SK-N-SH (cell line): Measurements from ENCODE around the gene BHLHA9. TPM values are rescaled to one million over a fixed set of nuclear protein-coding genes. Genes with fewer than 3 reads are reported as not detected.

Experiments used
- CTCF ChIA-PET: fragments of 300-600, 350-600 bp; formaldehyde crosslinking; extraction: SDS; loops from one replicate; lab custom pipeline; 2021; lab: Yijun Ruan, JAX
- POLR2A ChIA-PET: fragments of 350-600 bp; sonication (Branson Sonifier 250); formaldehyde crosslinking; extraction: SDS; loops from one replicate; lab custom pipeline; 2020; ENCODE audit warnings: antibody characterized with exemption, inconsistent platforms; lab: Yijun Ruan, JAX
- DNase-seq: peaks from one replicate; pipeline ENCODE4 v3.0.0; 2012
- H2AFZ ChIP-seq: fragments of 200-600 bp; sonication (generic); 2 replicates; pipeline ENCODE4 v1.8.1; 2016; ENCODE audit warnings: antibody characterized with exemption, mild to moderate bottlenecking, low read depth
- H3F3A ChIP-seq: fragments of 200-600 bp; sonication (generic); replicated peaks from 2 replicates; pipeline ENCODE3; 2016; ENCODE audit warnings: antibody characterized with exemption, mild to moderate bottlenecking; ENCODE audit not compliant: insufficient read depth
- H3K27ac ChIP-seq, 2 experiments: fragments of 200-500 bp in 1 of 2; fragments of 200-600 bp in 1 of 2; sonication (Bioruptor generic) in 1 of 2; sonication (generic), shearing (Covaris generic) in 1 of 2; 2 replicates each; pipeline versions ENCODE4 v1.5.1 to v1.6.1; 2014 to 2016; ENCODE audit warnings: low read depth in 2 of 2, inconsistent platforms in 1 of 2, low read length in 1 of 2, mild to moderate bottlenecking in 1 of 2, mixed read lengths in 1 of 2
- H3K27me3 ChIP-seq: fragments of 200-600 bp; sonication (generic), shearing (Covaris generic); 2 replicates; pipeline ENCODE4 v1.6.1; 2016; ENCODE audit warnings: mixed run types; ENCODE audit not compliant: insufficient read depth
- H3K36me3 ChIP-seq, 2 experiments: fragments of 200-500 bp in 1 of 2; fragments of 200-600 bp in 1 of 2; sonication (Bioruptor generic) in 1 of 2; sonication (generic) in 1 of 2; replicated peaks in 1 of 2; 2 replicates each; pipeline versions ENCODE3 to v1.5.1; 2014 to 2016; ENCODE audit warnings: low read length in 1 of 2, mild to moderate bottlenecking in 1 of 2; ENCODE audit not compliant: insufficient read depth in 2 of 2, control insufficient read depth in 1 of 2
- H3K4me1 ChIP-seq, 2 experiments: fragments of 200-500 bp in 1 of 2; fragments of 200-600 bp in 1 of 2; sonication (Bioruptor generic) in 1 of 2; sonication (generic), shearing (Covaris generic) in 1 of 2; 2 replicates each; pipeline versions ENCODE4 v1.5.1 to v1.6.1; 2014 to 2016; ENCODE audit warnings: low read depth in 1 of 2, low read length in 1 of 2, mixed run types in 1 of 2; ENCODE audit not compliant: insufficient read depth in 2 of 2, control insufficient read depth in 1 of 2
- H3K4me2 ChIP-seq: fragments of 200-600 bp; sonication (generic), shearing (Covaris generic); 2 replicates; pipeline ENCODE4 v1.6.1; 2017; ENCODE audit warnings: mixed run types
- H3K4me3 ChIP-seq, 2 experiments: fragments of 200-500 bp in 1 of 2; fragments of 200-600 bp in 1 of 2; sonication (Bioruptor generic) in 1 of 2; sonication (generic), shearing (Covaris generic) in 1 of 2; 2 replicates each; pipeline versions ENCODE4 v1.5.1 to v1.8.1; 2014 to 2016; ENCODE audit warnings: low read depth in 2 of 2, inconsistent platforms in 1 of 2, low read length in 1 of 2, mild to moderate bottlenecking in 1 of 2, mixed read lengths in 1 of 2, moderate library complexity in 1 of 2
- H3K79me2 ChIP-seq: fragments of 200-600 bp; sonication (generic); 2 replicates; pipeline ENCODE4 v1.8.1; 2017; ENCODE audit warnings: mild to moderate bottlenecking; ENCODE audit not compliant: insufficient read depth
- H3K9ac ChIP-seq: fragments of 200-600 bp; sonication (generic); 2 replicates; pipeline ENCODE4 v1.6.1; 2017; ENCODE audit warnings: mixed run types
- H3K9me2 ChIP-seq: fragments of 200-600 bp; sonication (generic); 2 replicates; pipeline ENCODE4 v1.6.1; 2017; ENCODE audit warnings: mixed run types
- H3K9me3 ChIP-seq: fragments of 200-600 bp; sonication (generic); 2 replicates; pipeline ENCODE4 v1.6.1; 2017; ENCODE audit warnings: mixed run types, mild to moderate bottlenecking, moderate library complexity
- H4K20me1 ChIP-seq: fragments of 200-600 bp; sonication (generic); 2 replicates; pipeline ENCODE4 v1.6.1; 2017; ENCODE audit warnings: mild to moderate bottlenecking, mixed run types; ENCODE audit not compliant: insufficient read depth
- CHD2 ChIP-seq: fragments of 150-350 bp; IDR thresholded peaks from 2 replicates; pipeline ENCODE4 v1.6.1; 2018; ENCODE audit warnings: low read length; ENCODE audit not compliant: partially characterized antibody
- CTCF ChIP-seq: fragments of 200-600 bp; sonication (generic); IDR thresholded peaks from 2 replicates; pipeline ENCODE4 v1.6.1; 2017; ENCODE audit warnings: antibody characterized with exemption, mild to moderate bottlenecking, moderate library complexity
- ELF1 ChIP-seq: IDR thresholded peaks from 2 replicates; pipeline ENCODE4 v1.4.0; 2012
- FOSL2 ChIP-seq: IDR thresholded peaks from 2 replicates; pipeline ENCODE4 v1.4.0; 2012; ENCODE audit warnings: low read depth, mild to moderate bottlenecking, moderate library complexity, borderline replicate concordance
- FOXM1 ChIP-seq: IDR thresholded peaks from 2 replicates; pipeline ENCODE4 v1.4.0; 2012; ENCODE audit warnings: low read depth, mild to moderate bottlenecking
- GABPA ChIP-seq: IDR thresholded peaks from 2 replicates; pipeline ENCODE4 v1.4.0; 2012; ENCODE audit warnings: low read depth, mild to moderate bottlenecking
- GATA2 ChIP-seq: sonication (generic); formaldehyde crosslinking; IDR thresholded peaks from 2 replicates; pipeline ENCODE4 v1.5.0; 2020; ENCODE audit warnings: mild to moderate bottlenecking, missing genetic modification reagents
- IRF3 ChIP-seq: fragments of 150-350 bp; IDR thresholded peaks from 2 replicates; pipeline ENCODE4 v1.6.1; 2016; ENCODE audit warnings: mild to moderate bottlenecking, low read depth, low read length
- MEF2A ChIP-seq: IDR thresholded peaks from 2 replicates; pipeline ENCODE4 v1.4.0; 2012; ENCODE audit warnings: low read depth, borderline replicate concordance
- NFIC ChIP-seq: IDR thresholded peaks from 2 replicates; pipeline ENCODE4 v1.4.0; 2012; ENCODE audit warnings: borderline replicate concordance
- NRF1 ChIP-seq: IDR thresholded peaks from 2 replicates; pipeline ENCODE4 v1.6.1; 2012; ENCODE audit warnings: low read depth, mild to moderate bottlenecking, low read length
- PBX3 ChIP-seq: IDR thresholded peaks from 2 replicates; pipeline ENCODE4; 2012
- POLR2AphosphoS5 ChIP-seq: IDR thresholded peaks from 2 replicates; pipeline ENCODE4 v1.6.1; 2012; ENCODE audit warnings: low read depth, low read length
- RAD21 ChIP-seq: IDR thresholded peaks from 2 replicates; pipeline ENCODE4 v1.6.1; 2012; ENCODE audit warnings: mild to moderate bottlenecking, low read length
- RXRA ChIP-seq: IDR thresholded peaks from 2 replicates; pipeline ENCODE4 v1.4.0; 2012; ENCODE audit warnings: low read depth, mild to moderate bottlenecking, borderline replicate concordance
- TCF12 ChIP-seq: IDR thresholded peaks from 2 replicates; pipeline ENCODE4 v1.4.0; 2012
- YY1 ChIP-seq: IDR thresholded peaks from 2 replicates; pipeline ENCODE4 v1.4.0; 2012; ENCODE audit warnings: low read depth, mild to moderate bottlenecking
- WGBS: methylation state at CpG from one replicate; pipeline ENCODE4 v1.1.6; 2017; ENCODE audit warnings: low lambda C conversion rate; 5-methylcytosine and 5-hydroxymethylcytosine counted together
- polyA plus RNA-seq, 3 experiments: library from polyadenylated mRNA; depleted of rRNA; stranded (reverse); fragments of >200 nt; gene quantifications; 2 replicates each; pipeline ENCODE4 v1.2.3, GENCODE V29; 2012
- TF ChIP-seq, protein P1 (sequence below): IDR thresholded peaks from 2 replicates; pipeline ENCODE4 v1.4.0; 2012; ENCODE audit warnings: low read depth
- TF ChIP-seq, protein P2 (sequence below): IDR thresholded peaks from 2 replicates; pipeline ENCODE4 v1.6.1; 2012; ENCODE audit warnings: mild to moderate bottlenecking, low read depth, low read length, moderate library complexity
- TF ChIP-seq, protein P3 (sequence below): IDR thresholded peaks from 2 replicates; pipeline ENCODE4 v1.4.0; 2012; ENCODE audit warnings: low read depth, borderline replicate concordance

The BHLHA9 gene
- polyA plus RNA-seq, 1 of the 3 experiments (the other 2 are of a cell fraction) = not detected

DNA sequence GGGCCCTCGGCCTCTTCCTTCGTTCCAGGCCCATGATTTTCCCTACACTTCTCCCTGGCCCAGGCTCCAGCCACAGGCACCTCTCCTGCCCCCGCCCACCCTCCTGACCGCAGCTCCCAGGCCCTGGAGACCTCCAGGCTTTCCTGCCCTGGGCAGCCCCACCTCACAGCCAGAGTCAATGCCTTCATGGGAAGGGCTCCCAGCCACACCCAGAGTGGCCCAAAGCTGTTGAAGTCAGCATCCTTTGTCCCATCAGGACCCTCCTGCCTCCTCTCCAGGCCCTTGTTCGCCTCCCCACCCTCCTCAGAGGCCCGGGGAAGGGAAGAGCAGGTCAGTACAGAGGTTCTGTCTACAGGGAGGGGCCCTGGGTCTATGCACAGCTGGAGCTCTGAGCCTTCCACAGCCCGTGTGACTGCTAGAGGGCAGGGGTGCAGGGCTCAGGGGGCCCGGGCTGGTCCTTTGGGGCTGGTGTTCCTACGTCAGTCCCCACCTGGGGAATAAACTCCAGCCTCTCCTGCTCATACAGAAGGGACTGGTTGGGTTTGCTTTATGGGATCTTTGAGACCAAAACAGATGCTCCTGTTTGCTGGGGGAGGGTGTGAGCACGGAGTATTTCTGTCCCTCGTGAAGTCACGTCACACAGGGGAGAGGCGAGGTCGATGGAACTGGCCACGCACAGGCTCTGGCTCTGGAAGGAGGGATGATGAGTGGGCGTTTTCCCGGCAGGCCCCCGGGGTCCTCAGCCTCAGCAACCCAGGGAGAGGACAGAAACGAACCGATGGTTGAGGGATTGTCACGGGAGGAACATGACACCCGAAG, 29.5 kb downstream of the BHLHA9 start:
- H3K9ac ChIP-seq = no peak overlapping the region
- no peaks in the 10 kb centered on the region for H3K9me2 ChIP-seq
- no peaks in the 10 kb centered on the region for H3F3A ChIP-seq
- H3K4me3 ChIP-seq = no peak overlapping the region
- H3K27me3 ChIP-seq = peaks cover 31% of the 10 kb centered on the region
- ChIA-PET CTCF (interaction anchor here (1.8 to 3.0 kb wide), 2 partner anchors 32 to 216 kb away, joined by 4 to 14 read pairs; partner anchors contain the start of gene INPP5K), POLR2A (no interaction called here)
- H3K4me1 ChIP-seq = no peaks in the 10 kb centered on the region; a peak in 1 of 4 replicates
- H3K36me3 ChIP-seq = no peaks in the 10 kb centered on the region
- H2AFZ ChIP-seq = no peak overlapping the region
- 48% methylated on average over 12 of the region's 22 CpGs for WGBS
- no peaks in the 10 kb centered on the region for H4K20me1 ChIP-seq
- no peak for DNase-seq
- no peaks in the 10 kb centered on the region for H3K79me2 ChIP-seq
- no peaks in the 10 kb centered on the region for H3K9me3 ChIP-seq
- H3K27ac ChIP-seq = no peak overlapping the region
- H3K4me2 ChIP-seq = no peak overlapping the region
- TF ChIP-seq, protein P1, sequence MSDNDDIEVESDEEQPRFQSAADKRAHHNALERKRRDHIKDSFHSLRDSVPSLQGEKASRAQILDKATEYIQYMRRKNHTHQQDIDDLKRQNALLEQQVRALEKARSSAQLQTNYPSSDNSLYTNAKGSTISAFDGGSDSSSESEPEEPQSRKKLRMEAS = no peak
- TF ChIP-seq POLR2AphosphoS5 (no peak), FOSL2 (no peak), IRF3 (no peak), CTCF (no peak), CHD2 (no peak), GATA2 (CRISPR knock-in tag) (no peak), PBX3 (no peak), YY1 (no peak), RXRA (no peak), MEF2A (no peak), NFIC (no peak), GABPA (no peak), RAD21 (no peak), FOXM1 (no peak), TCF12 (no peak), NRF1 (no peak), ELF1 (no peak)
- TF ChIP-seq, protein P2, sequence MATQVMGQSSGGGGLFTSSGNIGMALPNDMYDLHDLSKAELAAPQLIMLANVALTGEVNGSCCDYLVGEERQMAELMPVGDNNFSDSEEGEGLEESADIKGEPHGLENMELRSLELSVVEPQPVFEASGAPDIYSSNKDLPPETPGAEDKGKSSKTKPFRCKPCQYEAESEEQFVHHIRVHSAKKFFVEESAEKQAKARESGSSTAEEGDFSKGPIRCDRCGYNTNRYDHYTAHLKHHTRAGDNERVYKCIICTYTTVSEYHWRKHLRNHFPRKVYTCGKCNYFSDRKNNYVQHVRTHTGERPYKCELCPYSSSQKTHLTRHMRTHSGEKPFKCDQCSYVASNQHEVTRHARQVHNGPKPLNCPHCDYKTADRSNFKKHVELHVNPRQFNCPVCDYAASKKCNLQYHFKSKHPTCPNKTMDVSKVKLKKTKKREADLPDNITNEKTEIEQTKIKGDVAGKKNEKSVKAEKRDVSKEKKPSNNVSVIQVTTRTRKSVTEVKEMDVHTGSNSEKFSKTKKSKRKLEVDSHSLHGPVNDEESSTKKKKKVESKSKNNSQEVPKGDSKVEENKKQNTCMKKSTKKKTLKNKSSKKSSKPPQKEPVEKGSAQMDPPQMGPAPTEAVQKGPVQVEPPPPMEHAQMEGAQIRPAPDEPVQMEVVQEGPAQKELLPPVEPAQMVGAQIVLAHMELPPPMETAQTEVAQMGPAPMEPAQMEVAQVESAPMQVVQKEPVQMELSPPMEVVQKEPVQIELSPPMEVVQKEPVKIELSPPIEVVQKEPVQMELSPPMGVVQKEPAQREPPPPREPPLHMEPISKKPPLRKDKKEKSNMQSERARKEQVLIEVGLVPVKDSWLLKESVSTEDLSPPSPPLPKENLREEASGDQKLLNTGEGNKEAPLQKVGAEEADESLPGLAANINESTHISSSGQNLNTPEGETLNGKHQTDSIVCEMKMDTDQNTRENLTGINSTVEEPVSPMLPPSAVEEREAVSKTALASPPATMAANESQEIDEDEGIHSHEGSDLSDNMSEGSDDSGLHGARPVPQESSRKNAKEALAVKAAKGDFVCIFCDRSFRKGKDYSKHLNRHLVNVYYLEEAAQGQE = no peak
- TF ChIP-seq, protein P3, sequence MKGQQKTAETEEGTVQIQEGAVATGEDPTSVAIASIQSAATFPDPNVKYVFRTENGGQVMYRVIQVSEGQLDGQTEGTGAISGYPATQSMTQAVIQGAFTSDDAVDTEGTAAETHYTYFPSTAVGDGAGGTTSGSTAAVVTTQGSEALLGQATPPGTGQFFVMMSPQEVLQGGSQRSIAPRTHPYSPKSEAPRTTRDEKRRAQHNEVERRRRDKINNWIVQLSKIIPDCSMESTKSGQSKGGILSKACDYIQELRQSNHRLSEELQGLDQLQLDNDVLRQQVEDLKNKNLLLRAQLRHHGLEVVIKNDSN = no peak
